Mammary microvascular endothelial cell (primary cell): Measurements from ENCODE around the gene BMP4. TPM values are rescaled to one million over a fixed set of nuclear protein-coding genes. Genes with fewer than 3 reads are reported as not detected.

Source experiments
- total RNA-seq: library from RNA; depleted of rRNA; stranded (reverse); fragments of >200 nt; gene quantifications from 2 replicates; pipeline ENCODE4 v1.2.3, GENCODE V29; 2015

The BMP4 gene
- total RNA-seq = 95.3 and 102 TPM in 2 replicates

GRCh38 chr14:53956427-53957201 is at the start of gene BMP4:
BMP4 (minus strand) TSS chr14:53956825; CDS start chr14:53952222, 4,603 bp downstream.

